Osteocyte (in vitro differentiated cells): Measurements from ENCODE around the gene ALKBH1. TPM values are rescaled to one million over a fixed set of nuclear protein-coding genes. Genes with fewer than 3 reads are reported as not detected.

Experiments used
- DNase-seq: peaks from one replicate; pipeline ENCODE4 v3.0.0; 2021; ENCODE audit warnings: mixed read lengths; ENCODE audit not compliant: unreplicated experiment; ENCODE audit errors: extremely low spot score
- H3K27ac Mint-ChIP-seq: one replicate; pipeline ENCODE4 v1.8.0; 2021; ENCODE audit warnings: mild to moderate bottlenecking, mixed read lengths; ENCODE audit not compliant: unreplicated experiment
- H3K27me3 Mint-ChIP-seq: one replicate; pipeline ENCODE4 v1.8.0; 2021; ENCODE audit warnings: mixed read lengths; ENCODE audit not compliant: unreplicated experiment
- H3K36me3 Mint-ChIP-seq: one replicate; pipeline ENCODE4 v1.8.0; 2021; ENCODE audit warnings: mixed read lengths; ENCODE audit not compliant: unreplicated experiment
- H3K4me1 Mint-ChIP-seq: one replicate; pipeline ENCODE4 v1.8.0; 2021; ENCODE audit warnings: mixed read lengths; ENCODE audit not compliant: unreplicated experiment
- H3K4me3 Mint-ChIP-seq: one replicate; pipeline ENCODE4 v1.8.0; 2021; ENCODE audit warnings: mild to moderate bottlenecking, moderate library complexity, mixed read lengths; ENCODE audit not compliant: unreplicated experiment
- H3K9me3 Mint-ChIP-seq: one replicate; pipeline ENCODE4 v1.8.0; 2021; ENCODE audit warnings: mixed read lengths; ENCODE audit not compliant: unreplicated experiment
- CTCF ChIP-seq: fragments of 200-600 bp; sonication (generic); IDR thresholded peaks from 2 replicates; pipeline ENCODE4 v1.5.0; 2021; ENCODE audit warnings: antibody characterized with exemption, mild to moderate bottlenecking, moderate library complexity
- total RNA-seq: library from RNA; stranded (reverse); gene quantifications from 2 replicates; pipeline ENCODE4 v1.2.1, GENCODE V29; 2021

The ALKBH1 gene
- total RNA-seq, 1 donor from 2014 or later: 10.5 TPM

DNA sequence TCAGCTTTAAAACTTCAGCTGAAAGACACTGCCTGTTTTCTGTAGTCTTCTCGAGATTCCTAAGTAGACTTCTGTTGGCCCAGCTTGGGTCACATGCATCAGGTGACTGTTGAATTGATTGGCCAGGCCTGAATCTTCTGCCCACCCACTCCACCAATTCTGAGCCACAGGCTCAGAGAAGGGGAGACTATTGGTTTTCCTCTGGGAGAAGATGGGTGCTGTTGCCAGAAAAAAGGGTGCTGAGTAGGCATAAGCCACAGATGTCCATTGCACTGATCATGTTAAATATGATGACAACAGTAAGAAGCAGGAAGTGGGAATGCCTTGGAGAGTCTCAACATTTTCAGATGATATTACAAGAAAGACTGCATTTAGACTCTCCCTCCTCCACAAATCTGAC lies 84.6 kb downstream of the ALKBH1 start:
- peak; percentile 54 for DNase-seq
- Mint-ChIP-seq H3K27me3 (peaks cover 15% of the 10 kb centered on the region), H3K4me1 (no peaks in the 10 kb centered on the region), H3K9me3 (no peaks in the 10 kb centered on the region), H3K36me3 (no peaks in the 10 kb centered on the region), H3K27ac (no peak overlapping the region), H3K4me3 (no peak overlapping the region)
- TF ChIP-seq CTCF: no peak

Other genes starting within 250 kb of the ALKBH1 start
- 115 TPM in 2 replicates for gene AHSA1, start 249.9 kb downstream of the ALKBH1 start, total RNA-seq
- gene ISM2, start 209.2 kb downstream of the ALKBH1 start, total RNA-seq: not detected in 2 replicates
- 28.1 and 31.3 TPM in 2 replicates for gene SPTLC2, start 91.4 kb downstream of the ALKBH1 start, total RNA-seq
- 76.2 and 90.4 TPM in 2 replicates for gene SLIRP, start 80 bp upstream of the ALKBH1 start, total RNA-seq
- 81.2 and 101 TPM in 2 replicates for gene SNW1, start 53.1 kb upstream of the ALKBH1 start, total RNA-seq
- gene ADCK1, start 92.1 kb upstream of the ALKBH1 start, total RNA-seq: 7.8 and 9.4 TPM in 2 replicates